NCI-H1694 treated with DMSO at 0.1 percent for 48 hours (cell line): ENCODE data around the gene STXBP6.

Experiments
- DNase-seq: peaks from one replicate; lab custom pipeline; 2025; lab: John Stamatoyannopoulos, UW

STXBP6 gene

DNA sequence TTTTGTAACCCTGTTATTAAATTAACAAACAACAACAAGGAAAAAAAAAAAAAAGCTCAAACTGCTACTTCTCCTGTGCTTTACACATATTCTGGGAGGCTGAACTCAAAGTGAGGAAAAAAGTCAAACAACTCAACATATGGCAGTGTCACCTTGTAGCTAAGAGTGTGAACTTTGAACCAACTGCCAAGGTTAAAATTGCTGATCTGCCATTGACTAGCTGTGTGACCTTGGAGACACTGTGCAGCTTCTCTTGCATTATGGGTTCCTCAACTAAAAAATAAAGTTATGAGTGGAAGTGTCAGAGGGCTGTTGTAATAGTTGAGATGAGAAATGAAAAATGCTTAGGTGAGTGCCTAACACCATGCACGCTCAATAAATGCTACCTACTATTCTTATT lies 34.2 kb downstream of the STXBP6 start:
- DNase-seq = no peak

DNA sequence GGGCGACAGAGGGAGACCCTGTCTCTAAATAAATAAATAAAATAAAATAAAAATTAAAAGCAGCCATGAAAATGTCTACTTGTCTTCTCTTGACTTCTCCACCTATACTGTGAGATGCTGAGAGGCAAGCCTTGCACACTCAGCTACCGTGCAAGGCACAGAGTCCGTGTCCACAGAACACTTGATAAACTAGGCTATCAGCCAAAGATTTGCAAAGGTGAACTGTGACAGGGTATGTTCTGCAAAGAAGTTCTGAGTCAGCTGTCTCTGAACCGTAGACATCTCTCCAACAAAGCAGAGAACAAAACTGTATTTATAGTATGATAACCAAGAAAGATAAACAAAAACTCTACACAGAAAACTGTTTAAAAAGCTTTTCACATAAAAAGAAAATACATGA lies 35.5 kb downstream of the STXBP6 start:
- no peak for DNase-seq

DNA sequence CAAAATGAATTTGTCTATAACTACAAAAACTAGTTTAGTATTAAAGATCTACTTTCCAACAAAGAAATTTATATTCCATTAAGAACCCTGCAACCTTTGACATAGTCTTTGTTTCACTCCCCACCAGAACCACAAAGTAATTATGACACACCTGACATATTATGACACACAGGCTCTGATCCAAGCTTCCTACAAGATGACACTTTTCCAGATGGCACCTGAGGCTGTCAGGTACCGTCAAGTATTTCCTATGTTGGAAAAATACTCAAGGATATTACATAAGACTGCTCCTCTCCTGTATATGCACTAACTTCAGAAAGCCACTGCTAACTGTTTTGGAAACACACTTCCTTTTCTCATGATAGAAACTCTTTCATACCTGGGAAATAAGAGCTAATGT lies 38.9 kb downstream of the STXBP6 start:
- no peak for DNase-seq

DNA sequence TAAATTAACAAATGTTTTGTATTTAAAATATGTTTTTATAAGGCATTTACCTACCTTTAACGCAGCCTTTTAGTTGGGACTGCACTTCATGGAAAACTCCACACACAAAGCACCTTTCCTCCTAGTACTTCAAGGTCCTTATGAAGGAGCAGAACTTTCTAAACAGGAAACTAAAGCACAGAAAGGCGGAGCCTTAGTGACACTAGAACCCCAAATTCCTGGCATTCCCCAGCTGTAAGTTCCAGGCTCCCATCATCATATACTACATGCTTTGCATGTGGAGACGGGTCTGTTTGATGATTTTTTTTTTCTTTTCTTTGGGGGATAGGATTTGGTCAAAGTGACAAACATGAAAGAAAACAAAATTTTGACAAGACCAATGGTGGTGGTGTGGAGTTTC lies 39.5 kb downstream of the STXBP6 start:
- no peak for DNase-seq

DNA sequence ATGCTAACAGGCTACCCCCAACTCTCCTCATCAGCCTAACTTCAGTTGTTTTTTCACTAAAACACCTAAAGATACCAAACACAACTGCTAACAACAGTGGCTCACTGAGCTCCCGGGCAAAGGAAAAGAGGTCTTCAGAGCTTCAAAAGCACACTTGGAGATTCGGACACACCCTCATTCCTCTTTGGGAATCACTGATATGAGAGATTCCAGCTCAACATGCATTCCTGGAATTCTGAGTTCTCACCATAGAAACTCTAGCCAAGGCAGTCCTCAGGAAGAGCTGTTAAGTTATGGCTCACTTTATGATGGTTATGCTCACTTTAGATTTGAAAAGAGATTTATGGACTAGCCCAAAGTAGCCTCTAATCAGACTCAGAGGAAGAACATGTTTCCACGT lies 40.1 kb downstream of the STXBP6 start:
- no peak for DNase-seq

DNA sequence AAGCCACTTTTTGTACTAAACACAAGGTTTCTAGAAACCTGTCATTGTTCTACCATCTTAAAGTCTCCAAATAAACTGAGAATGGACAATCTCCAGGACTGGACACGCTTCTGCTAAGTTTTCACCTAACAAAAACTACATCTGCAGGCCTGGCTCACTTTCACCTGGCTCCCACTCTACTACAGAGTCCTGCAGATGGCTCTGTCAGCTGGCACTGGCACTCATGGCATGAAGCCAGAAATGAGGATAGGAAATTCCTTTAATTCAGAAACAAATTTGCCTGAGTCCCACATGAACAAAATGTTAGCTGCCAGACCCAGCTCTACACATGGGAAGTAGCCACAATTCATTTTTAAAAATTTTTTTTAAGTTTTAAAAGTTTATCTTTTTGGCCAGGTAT lies 42.1 kb downstream of the STXBP6 start:
- DNase-seq = no peak

DNA sequence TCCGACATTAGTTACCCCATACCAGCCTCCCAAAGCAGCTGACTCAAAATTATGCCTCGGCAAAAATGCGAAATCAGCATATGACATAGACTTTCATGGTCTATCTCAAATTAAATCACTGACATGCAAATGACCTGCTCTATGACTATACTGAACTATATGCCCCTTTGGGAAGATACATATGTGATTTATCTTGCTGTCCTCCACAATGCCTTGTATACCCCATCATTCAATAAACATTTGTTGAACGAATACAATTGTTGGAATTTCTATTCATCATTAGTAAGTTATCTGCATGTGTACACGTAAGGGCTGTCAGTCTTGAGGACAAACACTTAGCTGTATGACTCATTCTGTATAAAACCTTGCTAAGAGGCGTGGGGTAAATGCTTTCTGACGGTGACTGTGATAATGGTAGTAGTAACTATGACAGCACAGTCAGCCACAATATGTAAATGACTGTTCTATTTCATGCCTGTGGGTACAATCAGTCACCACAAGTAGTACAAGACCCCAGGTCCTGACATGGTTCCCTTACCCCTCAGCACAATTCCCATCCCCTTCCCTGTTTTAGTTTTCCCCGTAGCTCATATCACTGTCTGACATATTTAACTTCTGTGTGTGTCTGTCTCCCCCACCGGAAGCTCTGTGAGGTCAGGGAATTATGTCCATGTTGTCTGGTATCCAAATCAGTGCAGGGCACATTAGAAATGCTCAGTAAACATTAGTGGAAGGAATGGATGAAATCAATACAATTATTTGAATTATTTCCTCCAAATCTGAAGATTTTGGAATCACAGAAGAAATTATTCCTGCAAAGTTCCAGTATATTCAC lies 42.8 kb downstream of the STXBP6 start:
- DNase-seq = no peak

DNA sequence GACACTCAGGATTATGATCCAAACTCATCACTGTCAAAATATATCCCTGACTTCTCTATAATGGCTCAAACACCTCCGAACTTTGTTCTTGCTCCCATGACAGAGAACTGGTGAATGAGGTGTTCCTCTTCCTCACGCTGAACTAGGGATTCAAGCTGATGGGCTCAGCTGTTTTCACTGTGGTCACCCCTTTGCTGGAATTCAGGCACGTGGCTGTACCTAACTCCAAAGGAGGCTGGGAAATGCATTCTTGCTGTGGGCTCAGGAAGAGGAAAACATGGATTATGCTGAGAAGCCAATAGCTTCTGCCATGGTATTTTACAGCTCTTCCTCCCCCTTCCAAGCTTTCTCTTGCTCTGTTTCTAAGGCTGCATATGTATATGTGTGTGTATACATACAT lies 43.9 kb downstream of the STXBP6 start:
- DNase-seq = no peak

DNA sequence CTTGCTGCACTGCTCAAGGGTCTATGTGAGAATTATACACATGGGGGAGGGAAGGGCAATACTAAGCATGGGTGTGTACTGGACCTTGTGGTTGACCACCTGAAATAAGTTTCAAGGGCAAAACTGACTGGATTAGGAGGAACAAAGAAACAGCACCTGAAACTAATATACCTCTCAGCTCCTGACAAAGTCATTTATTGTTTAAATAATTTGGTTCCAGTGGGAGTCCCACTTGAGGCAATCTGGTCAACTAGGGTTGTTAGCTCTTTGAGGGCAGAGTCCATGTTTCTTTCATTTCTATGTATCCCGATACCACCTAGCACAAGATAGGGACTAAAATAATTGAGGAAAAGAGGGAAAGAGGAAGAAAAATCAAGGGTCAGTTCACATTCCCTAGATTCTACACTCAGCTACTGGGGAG lies 45.5 kb downstream of the STXBP6 start:
- DNase-seq = no peak

DNA sequence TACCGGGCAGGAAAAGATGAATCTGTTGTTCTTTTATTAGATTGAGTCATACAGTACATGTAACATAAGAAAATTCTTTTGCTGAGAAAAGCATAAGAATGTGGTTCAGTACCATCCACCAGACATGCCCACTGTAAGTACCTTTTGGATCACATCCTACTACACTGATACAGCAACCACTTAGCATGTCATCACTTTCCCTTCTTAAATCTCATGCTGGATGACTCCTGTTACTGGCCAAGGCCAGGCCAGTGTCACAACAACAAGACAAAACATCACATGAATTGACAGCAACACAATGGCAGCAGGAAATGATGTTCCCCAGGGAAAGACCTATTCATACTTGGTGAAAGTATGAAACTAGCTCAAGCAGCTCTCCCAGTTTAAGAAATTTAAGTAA lies 46.4 kb downstream of the STXBP6 start:
- DNase-seq = no peak

DNA sequence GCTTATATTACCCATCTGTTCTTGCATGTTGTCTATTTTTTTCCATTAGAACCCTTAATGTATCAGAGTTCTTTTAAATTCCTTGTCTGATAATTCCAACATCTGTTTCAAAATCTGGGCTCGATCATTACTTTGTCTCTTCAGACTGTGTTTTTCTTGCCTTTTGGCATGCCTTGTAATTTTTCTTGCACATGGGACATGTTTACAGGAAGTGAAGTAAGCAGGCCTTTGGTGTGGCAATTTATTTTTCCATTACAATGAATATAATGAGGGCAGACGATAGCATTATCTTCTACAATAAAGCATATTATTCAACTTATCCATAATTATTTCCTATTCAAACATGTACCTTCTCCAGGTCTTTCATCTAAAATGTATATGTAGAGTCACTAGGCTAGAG lies 48.3 kb downstream of the STXBP6 start:
- no peak for DNase-seq

DNA sequence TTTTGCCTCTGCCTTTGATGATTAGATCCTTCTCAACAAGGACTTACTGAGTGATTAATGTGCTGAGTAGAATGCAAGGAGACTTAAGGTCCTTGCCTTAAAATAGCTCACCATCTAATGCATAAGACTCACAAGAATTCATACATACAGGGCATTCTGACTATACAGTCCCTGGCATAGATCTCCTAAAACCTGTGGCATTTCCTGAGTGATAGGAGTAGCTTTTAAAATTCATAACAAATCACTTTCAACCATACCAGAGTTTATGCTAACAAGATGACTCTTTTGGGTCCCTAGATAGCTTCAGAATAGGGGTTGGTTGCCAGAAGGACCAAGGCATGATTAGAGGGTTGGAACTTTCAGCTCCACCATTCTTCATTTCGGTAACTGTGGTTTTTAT lies 48.8 kb downstream of the STXBP6 start:
- no peak for DNase-seq

DNA sequence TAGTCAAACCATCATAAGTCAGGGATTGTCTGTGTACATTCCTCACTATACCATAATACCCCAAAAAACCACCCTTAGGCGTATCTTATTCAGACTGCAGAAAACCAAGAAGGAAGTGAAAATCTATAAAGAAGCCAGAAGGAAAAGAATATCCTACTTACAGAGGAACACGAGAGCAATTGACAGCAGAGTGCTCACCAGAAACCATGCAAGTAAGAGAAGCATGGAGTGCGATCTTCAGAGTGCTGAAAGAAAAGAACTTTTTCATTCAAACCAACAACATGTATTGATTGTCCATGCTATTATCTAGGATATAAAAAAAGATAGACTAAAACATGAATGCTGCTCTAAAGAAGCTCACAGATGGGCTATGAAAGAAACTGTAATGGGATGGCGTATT lies 50.8 kb downstream of the STXBP6 start:
- DNase-seq = no peak

DNA sequence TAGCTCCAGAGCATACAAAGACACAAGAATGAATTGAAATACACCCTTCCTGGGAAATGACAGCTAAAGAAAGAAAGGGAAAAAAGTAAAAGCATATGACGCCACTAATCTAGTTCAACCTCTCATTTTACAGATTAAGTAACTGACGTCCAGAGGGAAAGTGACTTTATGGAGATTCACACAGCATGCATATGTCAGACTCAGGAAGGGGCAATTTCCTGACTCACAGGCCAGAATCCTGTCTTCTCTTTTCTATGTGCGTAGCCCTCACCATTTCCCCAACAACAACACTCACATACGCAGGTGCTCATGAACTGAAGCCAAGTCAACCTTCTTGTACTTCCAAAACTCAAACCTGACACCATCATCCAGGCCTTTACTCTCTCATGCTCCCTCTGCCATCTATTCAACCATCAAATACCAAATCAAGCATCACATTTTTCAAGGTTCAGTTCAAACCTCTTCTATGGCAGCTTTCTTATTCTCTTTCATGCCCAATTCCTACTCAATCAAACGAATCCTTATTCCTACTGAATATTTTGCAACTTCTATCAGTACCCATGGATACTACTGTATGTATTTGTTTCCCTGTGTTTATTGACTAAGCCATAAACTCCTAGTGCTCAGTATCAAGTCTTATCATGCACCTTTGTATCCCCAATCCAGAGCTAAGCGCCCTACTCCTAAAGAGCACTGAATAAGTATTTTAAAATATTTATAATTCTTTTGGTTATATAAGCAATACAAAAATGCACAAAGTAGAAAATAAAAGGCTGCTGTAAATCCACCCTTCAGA lies 52.8 kb downstream of the STXBP6 start:
- no peak for DNase-seq

DNA sequence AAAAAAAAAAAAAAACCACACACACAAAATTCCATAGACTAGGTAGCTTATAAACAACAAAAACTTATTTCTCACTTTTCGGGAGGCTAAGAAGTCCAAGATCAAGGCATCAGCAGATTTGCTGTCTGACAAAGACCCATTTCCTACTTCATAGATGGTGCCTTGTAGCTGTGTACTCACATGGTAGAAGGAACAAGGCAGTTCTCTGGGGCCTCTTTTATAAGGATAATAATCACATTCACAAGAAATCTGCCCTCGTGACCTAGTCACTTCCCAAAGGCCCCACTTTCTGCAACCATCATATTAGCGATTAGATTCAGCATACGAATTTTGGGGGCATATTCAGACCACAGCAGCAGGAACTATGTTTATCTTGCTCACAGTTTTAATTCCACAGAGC lies 54.9 kb downstream of the STXBP6 start:
- no peak for DNase-seq

DNA sequence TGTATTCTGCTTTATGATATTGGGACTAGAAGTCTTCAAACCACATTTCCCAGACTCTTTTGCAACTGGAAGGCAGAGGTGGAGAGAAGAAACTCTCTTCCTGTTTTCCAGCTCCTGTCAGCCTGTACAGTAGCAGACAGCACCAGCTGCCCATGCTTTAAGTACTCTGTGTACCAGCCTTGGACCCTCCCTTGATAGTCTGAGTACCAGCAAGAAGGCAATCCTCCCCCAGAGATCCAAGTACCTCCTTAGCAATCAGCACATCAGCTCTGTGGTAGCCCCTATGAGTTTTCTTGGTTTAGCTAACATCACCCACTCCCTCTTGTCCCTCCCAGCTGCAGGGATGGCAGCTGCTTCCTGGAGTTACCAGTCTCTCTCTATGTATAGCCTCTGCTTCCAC lies 56.3 kb downstream of the STXBP6 start:
- DNase-seq = no peak

DNA sequence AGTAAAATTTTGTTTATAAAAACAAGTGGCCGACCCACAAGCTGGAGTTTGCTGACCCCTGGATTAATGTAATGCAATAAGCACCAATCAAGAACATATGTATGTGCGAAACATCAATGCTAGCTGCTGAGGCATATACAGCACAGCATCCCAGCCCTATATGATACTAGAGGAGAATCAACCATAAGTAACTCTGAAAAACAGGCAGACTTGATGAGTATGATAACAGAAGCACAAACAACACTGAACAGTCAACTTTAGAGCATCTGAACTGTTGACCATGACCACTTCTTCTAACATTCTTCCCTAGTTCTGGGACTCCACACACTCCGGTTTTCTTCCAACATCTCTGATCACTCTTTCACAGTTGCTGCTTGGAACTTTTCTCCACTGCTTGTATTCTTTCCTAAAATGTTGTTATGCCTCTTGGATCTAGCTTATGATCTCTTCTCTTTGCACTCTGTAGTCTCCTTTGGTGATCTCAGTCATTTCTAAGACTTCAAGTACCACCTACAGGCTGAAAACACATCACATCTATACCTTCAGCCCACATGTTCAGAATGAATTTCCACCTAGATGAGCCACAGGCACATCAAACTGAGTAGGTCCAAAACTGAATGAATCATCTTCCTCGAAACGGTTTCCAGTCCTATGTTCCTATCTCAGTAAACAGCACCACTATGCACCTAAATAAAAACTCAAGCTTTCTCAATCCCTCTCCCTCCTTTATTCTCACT lies 57.2 kb downstream of the STXBP6 start:
- DNase-seq = no peak

DNA sequence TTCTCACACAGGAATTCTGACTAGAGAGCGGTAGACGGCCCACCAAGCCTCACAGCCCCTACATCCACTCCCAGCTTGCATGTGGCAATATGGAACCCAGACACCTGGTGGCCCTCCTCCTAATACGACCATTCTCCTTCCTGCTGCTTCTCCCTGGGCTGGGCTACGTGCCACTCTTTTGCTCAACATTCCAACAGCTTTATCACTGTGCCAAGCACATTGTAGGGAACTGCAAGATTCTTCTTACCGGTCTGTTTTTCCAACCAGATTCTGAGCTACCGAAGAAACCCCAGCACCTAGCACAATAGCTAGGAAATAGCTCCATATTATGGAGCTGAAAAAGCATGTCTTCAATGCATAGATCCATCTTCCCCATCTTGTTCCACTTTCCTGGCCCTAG lies 58.1 kb downstream of the STXBP6 start:
- no peak for DNase-seq

DNA sequence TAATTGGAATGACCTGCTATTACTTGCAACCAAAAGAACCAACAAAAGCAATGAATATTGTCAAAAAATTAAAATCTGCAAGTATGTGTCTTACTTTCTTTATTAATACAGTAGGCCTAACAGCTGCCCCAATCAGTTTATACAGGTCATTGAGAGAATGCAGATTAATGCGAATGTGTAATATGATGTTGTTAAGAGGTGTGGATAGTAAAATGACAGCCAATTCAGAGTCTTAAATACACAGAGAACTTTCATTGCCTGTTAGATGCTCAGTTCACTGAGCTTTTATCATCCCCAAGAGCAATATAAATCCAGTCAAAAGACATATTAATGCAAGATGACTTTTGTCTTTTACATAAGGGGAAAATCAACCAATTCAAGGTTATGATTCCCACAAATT lies 58.7 kb downstream of the STXBP6 start:
- no peak for DNase-seq

DNA sequence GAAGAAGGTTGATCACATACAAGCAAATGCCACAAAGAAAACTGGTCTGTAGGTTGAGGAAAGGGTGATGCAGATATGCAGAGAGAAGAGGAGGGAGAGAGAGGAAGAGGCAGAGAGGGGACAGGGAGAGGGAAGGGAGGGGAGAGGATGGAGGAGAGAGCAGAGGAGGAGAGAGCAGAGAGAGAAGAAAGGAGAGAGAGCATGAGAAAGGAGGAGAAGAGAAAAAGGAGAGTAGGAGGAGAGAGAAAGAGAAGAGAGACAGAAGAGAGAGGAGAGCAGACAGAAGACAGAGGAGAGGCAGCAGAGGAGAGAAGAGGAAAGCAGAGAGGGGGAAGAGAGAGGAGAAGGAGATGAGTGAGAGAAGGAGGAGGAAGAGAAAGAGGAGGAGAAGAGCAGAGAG lies 59.2 kb downstream of the STXBP6 start:
- no peak for DNase-seq

DNA sequence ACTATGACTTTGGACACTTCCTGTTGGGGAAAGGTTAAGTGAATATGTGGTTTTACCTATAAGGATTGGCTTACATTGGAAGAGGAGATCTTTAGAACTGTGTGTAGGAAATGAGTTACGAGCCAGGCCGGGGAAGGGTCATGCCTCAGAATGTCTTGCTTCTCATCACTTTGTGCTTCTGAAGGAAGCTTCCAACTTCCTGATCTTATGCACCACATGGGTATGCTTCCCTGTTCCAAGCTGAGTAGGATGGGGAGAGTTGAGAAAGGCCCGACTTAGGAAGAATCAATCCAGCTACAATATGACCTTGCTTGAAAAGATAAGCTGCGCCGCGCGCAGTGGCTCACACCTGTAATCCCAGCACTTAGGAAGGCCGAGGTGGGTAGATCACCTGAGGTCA lies 59.9 kb downstream of the STXBP6 start:
- no peak for DNase-seq

DNA sequence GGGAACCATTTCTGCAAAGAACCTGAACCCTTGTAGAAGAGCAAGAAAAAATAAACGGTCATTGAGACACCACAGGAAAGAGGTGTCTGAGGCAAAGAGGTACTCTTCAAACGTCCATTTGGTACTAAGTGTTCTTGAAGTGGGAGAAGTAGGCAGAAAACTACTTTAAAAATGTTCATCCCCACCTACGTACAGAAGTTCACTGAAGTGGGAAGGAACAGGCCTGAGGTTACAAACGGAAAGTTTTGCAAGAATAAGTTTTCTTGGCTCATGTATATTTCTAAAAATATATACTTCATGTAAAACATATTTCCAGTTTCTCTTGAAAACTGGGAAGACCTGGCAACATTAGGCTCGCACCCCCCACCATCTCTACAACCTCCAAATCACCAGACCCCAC lies 61.2 kb downstream of the STXBP6 start:
- no peak for DNase-seq
